Head of caudate nucleus (tissue), 42 donors: ENCODE data around the gene PAXIP1.
"Not testable (repeated sequence)": the region's sequence is repeated elsewhere in the genome, so short reads cannot be mapped to it uniquely, and the experiment has no call there.

Source experiments
- DNase-seq, 42 donors: peaks; one replicate each; pipeline versions ENCODE4 v3.0.0 to v3.0.0-alpha.2; 2020 to 2021; ENCODE audit warnings: mixed read lengths in 7 of 42
- intact Hi-C: fragments of 100-400 bp; cut with DNase I; formaldehyde crosslinking; loops from one replicate; pipeline ENCODE4 v1.15.0; 2022

The PAXIP1 gene

GRCh38 chr7:154953006-154953684 lies 49.8 kb downstream of the PAXIP1 start:
- peak in 29 of 42 donors; percentile 13 to 79 (median 46) for DNase-seq
- intact Hi-C loops = no loop called here

- intact Hi-C loops = no loop called here
- DNase-seq = no peak
These were observed 52.0 kb downstream of the PAXIP1 start for GRCh38 chr7:154950960-154951359.

GRCh38 chr7:154947604-154948003 lies 55.3 kb downstream of the PAXIP1 start:
- no peak for DNase-seq
- intact Hi-C loops = no loop called here

- DNase-seq = no peak
- intact Hi-C loops = no loop called here
These were observed 56.8 kb downstream of the PAXIP1 start for GRCh38 chr7:154946166-154946565.

- DNase-seq = no peak
- intact Hi-C loops = no loop called here
These were observed 59.0 kb downstream of the PAXIP1 start for GRCh38 chr7:154943906-154944305.

- intact Hi-C loops = no loop called here
- no peak for DNase-seq
These were observed 60.2 kb downstream of the PAXIP1 start for GRCh38 chr7:154942691-154943090.

- intact Hi-C loops = no loop called here
These were observed 65.1 kb downstream of the PAXIP1 start for GRCh38 chr7:154937837-154938236.

GRCh38 chr7:154934353-154934952 lies 68.5 kb downstream of the PAXIP1 start:
- DNase-seq, intact Hi-C loops: not testable (repeated sequence)

More at GRCh38 chr7:154937837-154938236, 65.1 kb downstream of the PAXIP1 start:
- no peak for DNase-seq

- intact Hi-C loops = no loop called here
- no peak for DNase-seq
These were observed 71.0 kb downstream of the PAXIP1 start for GRCh38 chr7:154931906-154932305.

- intact Hi-C loops = loop anchor here (5.0 to 10.0 kb wide), 2 partner anchors 78 to 416 kb away; no protein-coding TSS in a partner anchor
- peak in 1 of 42 donors; percentile 27 for DNase-seq
These were observed 73.8 kb downstream of the PAXIP1 start for GRCh38 chr7:154929006-154929726.

- peak in 7 of 42 donors; percentile 16 to 60 (median 24) for DNase-seq
- intact Hi-C loops = loop anchor here (5.0 to 10.0 kb wide), 2 partner anchors 79 to 416 kb away; no protein-coding TSS in a partner anchor
These were observed 74.6 kb downstream of the PAXIP1 start for GRCh38 chr7:154928136-154929005.

- peak; percentile 37 to 94 (median 84) for DNase-seq
- intact Hi-C loops = loop anchor here (5.0 to 10.0 kb wide), 2 partner anchors 80 to 417 kb away; no protein-coding TSS in a partner anchor
These were observed 75.2 kb downstream of the PAXIP1 start for GRCh38 chr7:154927624-154928125.

- DNase-seq = peak in 1 of 42 donors; percentile 6
- intact Hi-C loops = loop anchor here (10.0 kb wide), 1 partner anchor 422 kb away; no protein-coding TSS in a partner anchor
These were observed 80.5 kb downstream of the PAXIP1 start for GRCh38 chr7:154922472-154922871.

- intact Hi-C loops = loop anchor here (10.0 kb wide), 1 partner anchor 425 kb away; no protein-coding TSS in a partner anchor
These were observed 83.3 kb downstream of the PAXIP1 start for GRCh38 chr7:154919344-154920225.

GRCh38 chr7:154918741-154919140 lies 84.2 kb downstream of the PAXIP1 start:
- intact Hi-C loops = no loop called here
- no peak for DNase-seq

More at GRCh38 chr7:154919344-154920225, 83.3 kb downstream of the PAXIP1 start:
- DNase-seq = no peak

GRCh38 chr7:154918266-154918665 lies 84.7 kb downstream of the PAXIP1 start:
- no peak for DNase-seq
- intact Hi-C loops = no loop called here

- peak in 1 of 42 donors; percentile 18 for DNase-seq
- intact Hi-C loops = no loop called here
These were observed 85.1 kb downstream of the PAXIP1 start for GRCh38 chr7:154917808-154918160.
